ENCODE measurements around the gene KCTD7.

KCTD7 gene

GRCh38 chr7:66667023-66667728, 38.5 kb downstream of the KCTD7 start:
- peaks cover 8% of the 10 kb centered on the region; the same call in 1 of the 2 replicates for H3K36me3 ChIP-seq (ENCODE audit: insufficient read depth, low read length)
- H4K20me1 ChIP-seq (ENCODE audit: insufficient read depth, low read length), result no peaks in the 10 kb centered on the region
- H3K27me3 ChIP-seq (ENCODE audit: insufficient read depth, low read length), result no peaks in the 10 kb centered on the region
- H3K9me3 ChIP-seq (ENCODE audit: low read length), result peaks cover 4% of the 10 kb centered on the region; the same call in 1 of the 2 replicates
- no peak overlapping the region for H3K9ac ChIP-seq (ENCODE audit: low read length)
- no peaks in the 10 kb centered on the region for H3K9me2 ChIP-seq (ENCODE audit: low read depth, low read length)
- H2AFZ ChIP-seq (ENCODE audit: low read length), result no peak overlapping the region
- H3K4me3 ChIP-seq (ENCODE audit: low read depth, low read length, poor library complexity, severe bottlenecking), result no peak overlapping the region
- H3K4me2 ChIP-seq (ENCODE audit: low read length), result no peak overlapping the region
- no peaks in the 10 kb centered on the region for H3F3A ChIP-seq (ENCODE audit: insufficient read depth, low read length)
- H3K4me1 ChIP-seq (ENCODE audit: insufficient read depth, low read length, severe bottlenecking), result peaks cover 3% of the 10 kb centered on the region
- H3K27ac ChIP-seq (ENCODE audit: low read depth, low read length, poor library complexity, severe bottlenecking), result no peak overlapping the region
- no peak for TF ChIP-seq EZH2 (IDR thresholded peaks at IDR 0.05; ENCODE audit: borderline replicate concordance, low read length)
- no peaks in the 10 kb centered on the region for H3K79me2 ChIP-seq (ENCODE audit: insufficient read depth, low read length)

- no peaks in the 10 kb centered on the region for H3K9me2 ChIP-seq (ENCODE audit: low read depth, low read length)
- TF ChIP-seq, protein P1, sequence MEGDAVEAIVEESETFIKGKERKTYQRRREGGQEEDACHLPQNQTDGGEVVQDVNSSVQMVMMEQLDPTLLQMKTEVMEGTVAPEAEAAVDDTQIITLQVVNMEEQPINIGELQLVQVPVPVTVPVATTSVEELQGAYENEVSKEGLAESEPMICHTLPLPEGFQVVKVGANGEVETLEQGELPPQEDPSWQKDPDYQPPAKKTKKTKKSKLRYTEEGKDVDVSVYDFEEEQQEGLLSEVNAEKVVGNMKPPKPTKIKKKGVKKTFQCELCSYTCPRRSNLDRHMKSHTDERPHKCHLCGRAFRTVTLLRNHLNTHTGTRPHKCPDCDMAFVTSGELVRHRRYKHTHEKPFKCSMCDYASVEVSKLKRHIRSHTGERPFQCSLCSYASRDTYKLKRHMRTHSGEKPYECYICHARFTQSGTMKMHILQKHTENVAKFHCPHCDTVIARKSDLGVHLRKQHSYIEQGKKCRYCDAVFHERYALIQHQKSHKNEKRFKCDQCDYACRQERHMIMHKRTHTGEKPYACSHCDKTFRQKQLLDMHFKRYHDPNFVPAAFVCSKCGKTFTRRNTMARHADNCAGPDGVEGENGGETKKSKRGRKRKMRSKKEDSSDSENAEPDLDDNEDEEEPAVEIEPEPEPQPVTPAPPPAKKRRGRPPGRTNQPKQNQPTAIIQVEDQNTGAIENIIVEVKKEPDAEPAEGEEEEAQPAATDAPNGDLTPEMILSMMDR (IDR thresholded peaks at IDR 0.05; ENCODE audit: low read length), result no peak
- TF ChIP-seq EZH2 (IDR thresholded peaks at IDR 0.05; ENCODE audit: borderline replicate concordance, low read length), result no peak
- H3K27ac ChIP-seq (ENCODE audit: low read depth, low read length, poor library complexity, severe bottlenecking), result no peak overlapping the region
- H2AFZ ChIP-seq (ENCODE audit: low read length), result no peak overlapping the region
- H3K27me3 ChIP-seq (ENCODE audit: insufficient read depth, low read length), result no peaks in the 10 kb centered on the region
- no peak overlapping the region for H3K4me2 ChIP-seq (ENCODE audit: low read length)
- H3K9me3 ChIP-seq (ENCODE audit: low read length), result no peaks in the 10 kb centered on the region
- H3K4me1 ChIP-seq (ENCODE audit: insufficient read depth, low read length, severe bottlenecking), result peaks cover 9% of the 10 kb centered on the region
- no peak overlapping the region for H3K9ac ChIP-seq (ENCODE audit: low read length)
- H3K36me3 ChIP-seq (ENCODE audit: insufficient read depth, low read length), result peaks cover 8% of the 10 kb centered on the region; the same call in 1 of the 2 replicates
- no peaks in the 10 kb centered on the region for H4K20me1 ChIP-seq (ENCODE audit: insufficient read depth, low read length)
- no peaks in the 10 kb centered on the region for H3F3A ChIP-seq (ENCODE audit: insufficient read depth, low read length)
- no peak overlapping the region for H3K4me3 ChIP-seq (ENCODE audit: low read depth, low read length, poor library complexity, severe bottlenecking)
- H3K79me2 ChIP-seq (ENCODE audit: insufficient read depth, low read length), result no peaks in the 10 kb centered on the region
These were observed 39.4 kb downstream of the KCTD7 start for GRCh38 chr7:66668112-66668511.

GRCh38 chr7:66668677-66669076, 40.0 kb downstream of the KCTD7 start:
- TF ChIP-seq, protein P1 (IDR thresholded peaks at IDR 0.05; ENCODE audit: low read length), result no peak
- TF ChIP-seq EZH2 (IDR thresholded peaks at IDR 0.05; ENCODE audit: borderline replicate concordance, low read length), result no peak
- H3K4me3 ChIP-seq (ENCODE audit: low read depth, low read length, poor library complexity, severe bottlenecking), result no peak overlapping the region
- H3K79me2 ChIP-seq (ENCODE audit: insufficient read depth, low read length), result no peaks in the 10 kb centered on the region
- no peak overlapping the region for H3K9ac ChIP-seq (ENCODE audit: low read length)
- no peaks in the 10 kb centered on the region for H3K9me3 ChIP-seq (ENCODE audit: low read length)
- H3K27me3 ChIP-seq (ENCODE audit: insufficient read depth, low read length), result no peaks in the 10 kb centered on the region
- no peak overlapping the region for H3K27ac ChIP-seq (ENCODE audit: low read depth, low read length, poor library complexity, severe bottlenecking)
- H4K20me1 ChIP-seq (ENCODE audit: insufficient read depth, low read length), result no peaks in the 10 kb centered on the region
- peaks cover 9% of the 10 kb centered on the region for H3K4me1 ChIP-seq (ENCODE audit: insufficient read depth, low read length, severe bottlenecking)
- H3K9me2 ChIP-seq (ENCODE audit: low read depth, low read length), result no peaks in the 10 kb centered on the region
- H2AFZ ChIP-seq (ENCODE audit: low read length), result no peak overlapping the region
- H3K4me2 ChIP-seq (ENCODE audit: low read length), result no peak overlapping the region
- H3F3A ChIP-seq (ENCODE audit: insufficient read depth, low read length), result no peaks in the 10 kb centered on the region
- peaks cover 8% of the 10 kb centered on the region; the same call in 1 of the 2 replicates for H3K36me3 ChIP-seq (ENCODE audit: insufficient read depth, low read length)

DNA sequence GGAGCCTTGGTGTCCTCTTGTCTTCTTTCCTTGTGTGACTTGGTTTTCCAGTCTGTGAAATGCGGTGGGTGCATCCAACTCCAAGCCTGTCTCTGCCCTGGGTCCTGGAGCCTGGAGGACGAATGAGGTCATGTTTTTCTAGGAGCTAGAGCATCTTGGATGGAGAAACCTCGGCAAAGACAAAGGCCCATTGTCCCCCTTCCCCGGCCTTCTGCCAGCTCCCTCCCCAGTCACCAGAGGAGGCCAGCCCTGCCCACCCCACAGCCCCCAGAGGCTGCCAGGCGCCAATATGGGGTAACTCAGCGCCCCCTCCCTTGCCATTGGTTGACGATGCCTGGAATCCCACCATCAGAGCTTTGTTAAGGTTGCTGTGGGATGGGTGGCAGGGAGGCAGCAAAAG, 40.4 kb downstream of the KCTD7 start:
- no peak overlapping the region for H3K27ac ChIP-seq (ENCODE audit: low read depth, low read length, poor library complexity, severe bottlenecking)
- H3K36me3 ChIP-seq (ENCODE audit: insufficient read depth, low read length), result peaks cover 8% of the 10 kb centered on the region; the same call in 1 of the 2 replicates
- H3K27me3 ChIP-seq (ENCODE audit: insufficient read depth, low read length), result no peaks in the 10 kb centered on the region

More for the DNA sequence above, 40.4 kb downstream of the KCTD7 start:
- no peak overlapping the region for H2AFZ ChIP-seq (ENCODE audit: low read length)
- H3K79me2 ChIP-seq (ENCODE audit: insufficient read depth, low read length), result no peaks in the 10 kb centered on the region
- H3K4me3 ChIP-seq (ENCODE audit: low read depth, low read length, poor library complexity, severe bottlenecking), result no peak overlapping the region
- H3K9me3 ChIP-seq (ENCODE audit: low read length), result no peaks in the 10 kb centered on the region
- no peak overlapping the region for H3K4me2 ChIP-seq (ENCODE audit: low read length)
- TF ChIP-seq, protein P1 (IDR thresholded peaks at IDR 0.05; ENCODE audit: low read length), result no peak
- TF ChIP-seq EZH2 (IDR thresholded peaks at IDR 0.05; ENCODE audit: borderline replicate concordance, low read length), result no peak
- no peaks in the 10 kb centered on the region for H4K20me1 ChIP-seq (ENCODE audit: insufficient read depth, low read length)
- H3K9me2 ChIP-seq (ENCODE audit: low read depth, low read length), result no peaks in the 10 kb centered on the region
- peaks cover 9% of the 10 kb centered on the region for H3K4me1 ChIP-seq (ENCODE audit: insufficient read depth, low read length, severe bottlenecking)
- no peak overlapping the region for H3K9ac ChIP-seq (ENCODE audit: low read length)
- no peaks in the 10 kb centered on the region for H3F3A ChIP-seq (ENCODE audit: insufficient read depth, low read length)
